ENCODE results near the gene JUNB. TPM values are rescaled to one million over a fixed set of nuclear protein-coding genes. Genes with fewer than 3 reads are reported as not detected.

Gene JUNB
- total and polyA plus RNA-seq, 2 of the 13 experiments (the other 11 are each of a cell fraction or from before 2014, with no cell fraction given) = 7.7 to 8.2 TPM

- Histone ChIP-seq H2AFZ (ENCODE audit: low read length) (no peak within 1 kb of the TSS), H3K27me3 (ENCODE audit: control insufficient read depth in 1 of 2, insufficient read depth in 2 of 2, low read length in 2 of 2) (no peaks in the 10 kb centered on the region), H3K9ac (ENCODE audit: insufficient read depth, low read depth, low read length) (peak within 1 kb of the TSS; percentile 87), H3K36me3 (replicated peaks in 1 of 2; ENCODE audit: control insufficient read depth in 1 of 2, insufficient read depth in 2 of 2, low read length in 2 of 2) (no peaks in the 10 kb centered on the region), H3K4me3 (replicated peaks in 1 of 3; ENCODE audit: insufficient read depth in 1 of 3, low read depth in 2 of 3, low read length in 3 of 3) (peak within 1 kb of the TSS; percentile 72 to 92 (median 90); a peak in 5 of 6 replicates), H3K79me2 (ENCODE audit: insufficient read depth, low read length) (no peaks in the 10 kb centered on the region), H3K9me3 (ENCODE audit: low read length) (no peaks in the 10 kb centered on the region), H3K4me2 (ENCODE audit: low read depth, low read length) (peak within 1 kb of the TSS; percentile 93), H4K20me1 (ENCODE audit: insufficient read depth, low read length) (no peaks in the 10 kb centered on the region), H3K27ac (ENCODE audit: extremely low read length, insufficient read depth, low read length) (peak within 1 kb of the TSS; percentile 76), H3K4me1 (ENCODE audit: insufficient read depth, low read length) (peaks cover 30% of the 10 kb centered on the region)
- ChIA-PET POLR2A (interaction anchor here (2.3 to 6.4 kb wide), 2 partner anchors 9 to 17 kb away, joined by 13 to 124 read pairs; partner anchors contain the start of gene JUNB), CTCF (ENCODE audit: low intra/inter-chr PET ratio, low total read pairs) (interaction anchor here (0.7 to 1.6 kb wide), 4 partner anchors 9 to 22 kb away, joined by 4 to 9 read pairs (median 6); no protein-coding TSS in a partner anchor)
- DNase-seq (ENCODE audit: low spot score) (no peak), ATAC-seq (no peak; the same call in 2 of the 3 replicates), FAIRE-seq (no peak)
- intact Hi-C loops (cut with micrococcal nuclease; ENCODE audit: unreplicated experiment) (no loop called here), in situ Hi-C loops (cut with HindIII; ENCODE audit: extremely low pct_ligation_motif_present, low pct_unique_long_range_greater_than_20kb) (loop anchor here (5.0 kb wide), 1 partner anchor 62 kb away; the partner anchor contains the start of gene MAST1)
- BruUV-seq (replicated peaks) = TSS peak; percentile 70
- 71% methylated on average over 15 of the region's 58 CpGs for WGBS (ENCODE audit: low lambda C conversion rate)
- TF ChIP-seq, protein P1, sequence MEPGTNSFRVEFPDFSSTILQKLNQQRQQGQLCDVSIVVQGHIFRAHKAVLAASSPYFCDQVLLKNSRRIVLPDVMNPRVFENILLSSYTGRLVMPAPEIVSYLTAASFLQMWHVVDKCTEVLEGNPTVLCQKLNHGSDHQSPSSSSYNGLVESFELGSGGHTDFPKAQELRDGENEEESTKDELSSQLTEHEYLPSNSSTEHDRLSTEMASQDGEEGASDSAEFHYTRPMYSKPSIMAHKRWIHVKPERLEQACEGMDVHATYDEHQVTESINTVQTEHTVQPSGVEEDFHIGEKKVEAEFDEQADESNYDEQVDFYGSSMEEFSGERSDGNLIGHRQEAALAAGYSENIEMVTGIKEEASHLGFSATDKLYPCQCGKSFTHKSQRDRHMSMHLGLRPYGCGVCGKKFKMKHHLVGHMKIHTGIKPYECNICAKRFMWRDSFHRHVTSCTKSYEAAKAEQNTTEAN (CRISPR knock-in tag; conservative IDR thresholded peaks at IDR 0.05) = no peak
- TF ChIP-seq ZMAT3 (CRISPR knock-in tag; conservative IDR thresholded peaks at IDR 0.05) (peak; percentile 65; the same call in 1 of the 2 replicates), ZGPAT (CRISPR knock-in tag; IDR thresholded peaks at IDR 0.05) (no peak), ZBTB42 (CRISPR knock-in tag; IDR thresholded peaks at IDR 0.05) (0 out of 2 replicates have a peak, but pooled peaks have one; percentile 64), ZNF740 (CRISPR knock-in tag; IDR thresholded peaks at IDR 0.05) (no peak), ZNF124 (CRISPR knock-in tag; IDR thresholded peaks at IDR 0.05) (no peak), TBX2 (CRISPR knock-in tag; IDR thresholded peaks at IDR 0.05; ENCODE audit: borderline replicate concordance) (0 out of 2 replicates have a peak, but pooled peaks have one; percentile 30), HES4 (CRISPR knock-in tag; IDR thresholded peaks at IDR 0.05; ENCODE audit: borderline replicate concordance) (peak; percentile 31; the same call in 1 of the 2 replicates), SOX5 (CRISPR knock-in tag; IDR thresholded peaks at IDR 0.05; ENCODE audit: borderline replicate concordance) (no peak), ZNF691 (CRISPR knock-in tag; IDR thresholded peaks at IDR 0.05; ENCODE audit: borderline replicate concordance, low read depth) (0 out of 2 replicates have a peak, but pooled peaks have one; percentile 56), TARDBP (CRISPR knock-in tag; IDR thresholded peaks at IDR 0.05) (no peak), GFI1 (CRISPR knock-in tag; IDR thresholded peaks at IDR 0.05; ENCODE audit: borderline replicate concordance) (no peak)
- TF ChIP-seq, protein P2, sequence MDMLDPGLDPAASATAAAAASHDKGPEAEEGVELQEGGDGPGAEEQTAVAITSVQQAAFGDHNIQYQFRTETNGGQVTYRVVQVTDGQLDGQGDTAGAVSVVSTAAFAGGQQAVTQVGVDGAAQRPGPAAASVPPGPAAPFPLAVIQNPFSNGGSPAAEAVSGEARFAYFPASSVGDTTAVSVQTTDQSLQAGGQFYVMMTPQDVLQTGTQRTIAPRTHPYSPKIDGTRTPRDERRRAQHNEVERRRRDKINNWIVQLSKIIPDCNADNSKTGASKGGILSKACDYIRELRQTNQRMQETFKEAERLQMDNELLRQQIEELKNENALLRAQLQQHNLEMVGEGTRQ (IDR thresholded peaks at IDR 0.05; ENCODE audit: low read depth, low read length) = peak; percentile 86
- TF ChIP-seq, protein P2 (CRISPR knock-in tag; IDR thresholded peaks at IDR 0.05; ENCODE audit: borderline replicate concordance) = peak; percentile 91; the same call in 1 of the 2 replicates
- TF ChIP-seq, protein P3, sequence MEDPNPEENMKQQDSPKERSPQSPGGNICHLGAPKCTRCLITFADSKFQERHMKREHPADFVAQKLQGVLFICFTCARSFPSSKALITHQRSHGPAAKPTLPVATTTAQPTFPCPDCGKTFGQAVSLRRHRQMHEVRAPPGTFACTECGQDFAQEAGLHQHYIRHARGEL (CRISPR knock-in tag; IDR thresholded peaks at IDR 0.05) = 0 out of 2 replicates have a peak, but pooled peaks have one; percentile 56
Measured at GRCh38 chr19:12774588-12775555, 16.4 kb upstream of the JUNB start, which contains the start of gene HOOK2. TSS of gene HOOK2 (minus strand) at chr19:12775552. CDS start at chr19:12775449, 103 bp downstream.

All from HepG2 (cell line).